ENCODE measurements around the gene ATP8A2. TPM values are rescaled to one million over a fixed set of nuclear protein-coding genes. Genes with fewer than 3 reads are reported as not detected.

The ATP8A2 gene
- polyA plus RNA-seq, 3 donors: not detected

- H3K9me3 ChIP-seq (replicated peaks in 1 of 2; ENCODE audit: control insufficient read depth in 1 of 2, insufficient read depth in 1 of 2, low read length in 2 of 2): peaks cover 0 to 17% of the 10 kb centered on the region in 2 donors
- H3K4me3 ChIP-seq (replicated peaks in 1 of 3; ENCODE audit: low read depth in 2 of 3, low read length in 3 of 3): no peak overlapping the region
- Mint-ChIP-seq H3K4me1 (peaks cover 4% of the 10 kb centered on the region), H3K27me3 (ENCODE audit: low read depth in 3 of 3) (peaks cover 38 to 46% (median 43%) of the 10 kb centered on the region in 3 donors), H3K9me3 (peaks cover 0 to 2% (median 0%) of the 10 kb centered on the region in 7 donors), H3K4me3 (no peak overlapping the region), H3K27ac (peak overlapping the region in 1 of 7 donors; percentile 4), H3K36me3 (no peaks in the 10 kb centered on the region)
- H3K36me3 ChIP-seq (replicated peaks in 1 of 2; ENCODE audit: control insufficient read depth in 1 of 2, insufficient read depth in 2 of 2, low read length in 2 of 2): no peaks in the 10 kb centered on the region
- H3K79me2 ChIP-seq (ENCODE audit: insufficient read depth, low read length): no peaks in the 10 kb centered on the region
- no peak overlapping the region for H3K9ac ChIP-seq (ENCODE audit: insufficient read depth, low read length, poor library complexity, severe bottlenecking)
- H3K27ac ChIP-seq (ENCODE audit: low read depth in 1 of 2, low read length in 2 of 2): no peak overlapping the region
- no peak overlapping the region for H3K4me2 ChIP-seq (replicated peaks; ENCODE audit: extremely low read depth, low read length, poor library complexity, severe bottlenecking)
- H3K4me1 ChIP-seq (ENCODE audit: control insufficient read depth in 1 of 2, insufficient read depth in 2 of 2, low read length in 2 of 2): no peaks in the 10 kb centered on the region
- intact Hi-C loops (cut with micrococcal nuclease): loop anchor here in 1 of 2 donors (2.0 kb wide), 1 partner anchor 145 kb away; no protein-coding TSS in a partner anchor
- TF ChIP-seq, protein P1, sequence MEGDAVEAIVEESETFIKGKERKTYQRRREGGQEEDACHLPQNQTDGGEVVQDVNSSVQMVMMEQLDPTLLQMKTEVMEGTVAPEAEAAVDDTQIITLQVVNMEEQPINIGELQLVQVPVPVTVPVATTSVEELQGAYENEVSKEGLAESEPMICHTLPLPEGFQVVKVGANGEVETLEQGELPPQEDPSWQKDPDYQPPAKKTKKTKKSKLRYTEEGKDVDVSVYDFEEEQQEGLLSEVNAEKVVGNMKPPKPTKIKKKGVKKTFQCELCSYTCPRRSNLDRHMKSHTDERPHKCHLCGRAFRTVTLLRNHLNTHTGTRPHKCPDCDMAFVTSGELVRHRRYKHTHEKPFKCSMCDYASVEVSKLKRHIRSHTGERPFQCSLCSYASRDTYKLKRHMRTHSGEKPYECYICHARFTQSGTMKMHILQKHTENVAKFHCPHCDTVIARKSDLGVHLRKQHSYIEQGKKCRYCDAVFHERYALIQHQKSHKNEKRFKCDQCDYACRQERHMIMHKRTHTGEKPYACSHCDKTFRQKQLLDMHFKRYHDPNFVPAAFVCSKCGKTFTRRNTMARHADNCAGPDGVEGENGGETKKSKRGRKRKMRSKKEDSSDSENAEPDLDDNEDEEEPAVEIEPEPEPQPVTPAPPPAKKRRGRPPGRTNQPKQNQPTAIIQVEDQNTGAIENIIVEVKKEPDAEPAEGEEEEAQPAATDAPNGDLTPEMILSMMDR (IDR thresholded peaks at IDR 0.05): no peak
- no peak for DNase-seq
- no peaks in the 10 kb centered on the region for H4K20me1 ChIP-seq (ENCODE audit: insufficient read depth, low read length)
- peaks cover 31 to 48% of the 10 kb centered on the region in 2 donors for H3K27me3 ChIP-seq (ENCODE audit: control insufficient read depth in 2 of 2, insufficient read depth in 2 of 2, low read length in 2 of 2)
- 91% methylated on average over 5 of the region's 7 CpGs for WGBS (ENCODE audit: insufficient coverage)
- no peak overlapping the region for H2AFZ ChIP-seq (ENCODE audit: insufficient read depth, low read depth, low read length, poor library complexity, severe bottlenecking)
Observed at GRCh38 chr13:25377244-25377962, 5.6 kb downstream of the ATP8A2 start.

DNA sequence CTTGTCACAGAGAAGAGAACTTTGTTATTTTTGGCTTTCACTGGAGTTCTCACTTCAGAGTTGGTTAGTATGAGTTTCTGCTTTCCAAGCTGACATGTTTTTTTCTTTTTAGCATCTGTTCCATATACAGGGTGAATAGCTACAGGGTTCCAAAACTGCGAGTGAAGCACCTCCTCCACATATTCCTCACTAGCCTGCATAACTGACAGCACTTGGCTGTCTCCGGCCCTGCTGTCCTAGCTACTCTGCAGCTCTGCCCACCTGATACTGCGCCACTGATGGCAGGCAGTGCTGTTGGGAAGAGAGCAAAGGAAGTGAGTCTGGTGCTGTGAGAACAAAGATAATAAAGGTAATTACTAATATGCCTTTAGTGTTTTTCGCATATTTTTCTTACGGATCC, 6.8 kb downstream of the ATP8A2 start:
- Mint-ChIP-seq H3K27me3 (ENCODE audit: low read depth in 3 of 3) (peaks cover 26 to 44% (median 38%) of the 10 kb centered on the region in 3 donors), H3K36me3 (no peaks in the 10 kb centered on the region), H3K4me1 (peaks cover 4% of the 10 kb centered on the region), H3K27ac (no peak overlapping the region), H3K4me3 (no peak overlapping the region), H3K9me3 (peaks cover 0 to 2% (median 0%) of the 10 kb centered on the region in 7 donors)
- Histone ChIP-seq H3K4me3 (replicated peaks in 1 of 3; ENCODE audit: low read depth in 2 of 3, low read length in 3 of 3) (no peak overlapping the region), H2AFZ (ENCODE audit: insufficient read depth, low read depth, low read length, poor library complexity, severe bottlenecking) (no peak overlapping the region), H4K20me1 (ENCODE audit: insufficient read depth, low read length) (no peaks in the 10 kb centered on the region), H3K79me2 (ENCODE audit: insufficient read depth, low read length) (no peaks in the 10 kb centered on the region), H3K9ac (ENCODE audit: insufficient read depth, low read length, poor library complexity, severe bottlenecking) (no peak overlapping the region), H3K4me1 (ENCODE audit: control insufficient read depth in 1 of 2, insufficient read depth in 2 of 2, low read length in 2 of 2) (no peaks in the 10 kb centered on the region), H3K27me3 (ENCODE audit: control insufficient read depth in 2 of 2, insufficient read depth in 2 of 2, low read length in 2 of 2) (peaks cover 21 to 37% of the 10 kb centered on the region in 2 donors), H3K4me2 (replicated peaks; ENCODE audit: extremely low read depth, low read length, poor library complexity, severe bottlenecking) (no peak overlapping the region), H3K9me3 (replicated peaks in 1 of 2; ENCODE audit: control insufficient read depth in 1 of 2, insufficient read depth in 1 of 2, low read length in 2 of 2) (peaks cover 0 to 7% of the 10 kb centered on the region in 2 donors), H3K36me3 (replicated peaks in 1 of 2; ENCODE audit: control insufficient read depth in 1 of 2, insufficient read depth in 2 of 2, low read length in 2 of 2) (no peaks in the 10 kb centered on the region), H3K27ac (ENCODE audit: low read depth in 1 of 2, low read length in 2 of 2) (no peak overlapping the region)
- no peak for DNase-seq
- intact Hi-C loops (cut with micrococcal nuclease): no loop called here
- no CpG with 5 or more reads among the region's 5 CpGs for WGBS (ENCODE audit: insufficient coverage)
- TF ChIP-seq, protein P1 (IDR thresholded peaks at IDR 0.05): no peak

Data from CD14-positive monocyte (primary cell).